NCI-H460 (cell line): Measurements from ENCODE around the gene GALNT17. TPM values are rescaled to one million over a fixed set of nuclear protein-coding genes. Genes with fewer than 3 reads are reported as not detected.
"Not testable (repeated sequence)": the region's sequence is repeated elsewhere in the genome, so short reads cannot be mapped to it uniquely, and the experiment has no call there.

Source experiments
- DNase-seq: peaks from one replicate; pipeline ENCODE4 v3.0.0-alpha.2; 2016; ENCODE audit warnings: low read depth; ENCODE audit errors: extremely low read depth
- total RNA-seq: library from RNA; depleted of rRNA; stranded (reverse); fragments of >200 nt; shearing (Covaris generic); gene quantifications from 2 replicates; pipeline ENCODE4 v1.2.3, GENCODE V29; 2014

The GALNT17 gene
- total RNA-seq, 1 experiment from 2014 or later: 3.1 TPM

GRCh38 chr7:71541707-71542353 is 409.9 kb downstream of the GALNT17 start:
- no peak for DNase-seq

- DNase-seq: no peak
These were observed 411.5 kb downstream of the GALNT17 start for GRCh38 chr7:71543396-71543795.

GRCh38 chr7:71544816-71545215 is 412.9 kb downstream of the GALNT17 start:
- DNase-seq: no peak

GRCh38 chr7:71547426-71547825 is 415.5 kb downstream of the GALNT17 start:
- no peak for DNase-seq

- no peak for DNase-seq
These were observed 416.8 kb downstream of the GALNT17 start for GRCh38 chr7:71548746-71549145.

- DNase-seq: no peak
These were observed 421.4 kb downstream of the GALNT17 start for GRCh38 chr7:71553306-71553705.

GRCh38 chr7:71555758-71556157 is 423.8 kb downstream of the GALNT17 start:
- DNase-seq: no peak

GRCh38 chr7:71558806-71559613 is 427.1 kb downstream of the GALNT17 start:
- peak; percentile 58 for DNase-seq

GRCh38 chr7:71560354-71560995 is 428.5 kb downstream of the GALNT17 start:
- peak; percentile 30 for DNase-seq

- DNase-seq: no peak
These were observed 431.3 kb downstream of the GALNT17 start for GRCh38 chr7:71563276-71563675.

- DNase-seq: no peak
These were observed 434.4 kb downstream of the GALNT17 start for GRCh38 chr7:71566376-71566775.

GRCh38 chr7:71566991-71567390 is 435.0 kb downstream of the GALNT17 start:
- DNase-seq: no peak

- no peak for DNase-seq
These were observed 442.4 kb downstream of the GALNT17 start for GRCh38 chr7:71574153-71574860.

GRCh38 chr7:71580027-71580426 is 448.1 kb downstream of the GALNT17 start:
- no peak for DNase-seq

- DNase-seq: no peak
These were observed 452.3 kb downstream of the GALNT17 start for GRCh38 chr7:71584256-71584655.

- DNase-seq: no peak
These were observed 459.9 kb downstream of the GALNT17 start for GRCh38 chr7:71591876-71592275.

- not testable (repeated sequence) for DNase-seq
These were observed 460.4 kb downstream of the GALNT17 start for GRCh38 chr7:71592388-71592787.

- DNase-seq: no peak
These were observed 462.8 kb downstream of the GALNT17 start for GRCh38 chr7:71594736-71595135.

- no peak for DNase-seq
These were observed 463.2 kb downstream of the GALNT17 start for GRCh38 chr7:71595176-71595575.

GRCh38 chr7:71598553-71598952 is 466.6 kb downstream of the GALNT17 start:
- no peak for DNase-seq

GRCh38 chr7:71601851-71602250 is 469.9 kb downstream of the GALNT17 start:
- no peak for DNase-seq
